ENCODE data around the gene METTL9.
"Not testable (repeated sequence)": the region's sequence is repeated elsewhere in the genome, so short reads cannot be mapped to it uniquely, and the experiment has no call there.

Gene METTL9

GRCh38 chr16:21598206-21598605 lies 1.2 kb upstream of the METTL9 start:
- Histone ChIP-seq H3K9me3 (ENCODE audit: control insufficient read depth in 1 of 2, low read length in 2 of 2) (no peaks in the 10 kb centered on the region), H3K36me3 (ENCODE audit: control insufficient read depth in 1 of 2, insufficient read depth in 2 of 2, low read length in 2 of 2) (no peaks in the 10 kb centered on the region), H3K4me1 (ENCODE audit: control insufficient read depth in 1 of 2, insufficient read depth in 2 of 2, low read length in 2 of 2) (peaks cover 0 to 31% of the 10 kb centered on the region in 2 donors), H3K27ac (ENCODE audit: low read length) (peak overlapping the region; percentile 98), H3K27me3 (ENCODE audit: low read depth, low read length) (no peaks in the 10 kb centered on the region), H3K4me3 (ENCODE audit: low read depth in 1 of 2, low read length in 2 of 2) (peak overlapping the region; percentile 79 to 86)

- Histone ChIP-seq H3K36me3 (ENCODE audit: control insufficient read depth in 1 of 2, insufficient read depth in 2 of 2, low read length in 2 of 2) (no peaks in the 10 kb centered on the region), H3K27me3 (ENCODE audit: low read depth, low read length) (no peaks in the 10 kb centered on the region), H3K4me1 (ENCODE audit: control insufficient read depth in 1 of 2, insufficient read depth in 2 of 2, low read length in 2 of 2) (peaks cover 0 to 32% of the 10 kb centered on the region in 2 donors), H3K4me3 (ENCODE audit: low read depth in 1 of 2, low read length in 2 of 2) (peak overlapping the region; percentile 79 to 86), H3K9me3 (ENCODE audit: control insufficient read depth in 1 of 2, low read length in 2 of 2) (no peaks in the 10 kb centered on the region), H3K27ac (ENCODE audit: low read length) (peak overlapping the region; percentile 98)
Measured at GRCh38 chr16:21598701-21599121, 666 bp upstream of the METTL9 start.

GRCh38 chr16:21600031-21600773 lies 825 bp downstream of the METTL9 start:
- no peaks in the 10 kb centered on the region for H3K27me3 ChIP-seq (ENCODE audit: low read depth, low read length)
- peak overlapping the region; percentile 90 for H3K27ac ChIP-seq (ENCODE audit: low read length)
- H3K9me3 ChIP-seq (ENCODE audit: control insufficient read depth in 1 of 2, low read length in 2 of 2) = no peaks in the 10 kb centered on the region
- H3K4me3 ChIP-seq (ENCODE audit: low read depth in 1 of 2, low read length in 2 of 2) = peak overlapping the region; percentile 79 to 86
- no peaks in the 10 kb centered on the region for H3K36me3 ChIP-seq (ENCODE audit: control insufficient read depth in 1 of 2, insufficient read depth in 2 of 2, low read length in 2 of 2)
- H3K4me1 ChIP-seq (ENCODE audit: control insufficient read depth in 1 of 2, insufficient read depth in 2 of 2, low read length in 2 of 2) = peaks cover 9 to 46% of the 10 kb centered on the region in 2 donors

GRCh38 chr16:21602785-21603184 lies 3.4 kb downstream of the METTL9 start:
- Histone ChIP-seq H3K36me3 (ENCODE audit: control insufficient read depth in 1 of 2, insufficient read depth in 2 of 2, low read length in 2 of 2) (no peaks in the 10 kb centered on the region), H3K27me3 (ENCODE audit: low read depth, low read length) (no peaks in the 10 kb centered on the region), H3K4me1 (ENCODE audit: control insufficient read depth in 1 of 2, insufficient read depth in 2 of 2, low read length in 2 of 2) (peaks cover 9 to 57% of the 10 kb centered on the region in 2 donors), H3K4me3 (ENCODE audit: low read depth in 1 of 2, low read length in 2 of 2) (no peak overlapping the region), H3K9me3 (ENCODE audit: control insufficient read depth in 1 of 2, low read length in 2 of 2) (no peaks in the 10 kb centered on the region), H3K27ac (ENCODE audit: low read length) (no peak overlapping the region)

GRCh38 chr16:21603928-21604327 lies 4.6 kb downstream of the METTL9 start:
- H3K9me3 ChIP-seq (ENCODE audit: control insufficient read depth in 1 of 2, low read length in 2 of 2) = no peaks in the 10 kb centered on the region
- peaks cover 9 to 56% of the 10 kb centered on the region in 2 donors for H3K4me1 ChIP-seq (ENCODE audit: control insufficient read depth in 1 of 2, insufficient read depth in 2 of 2, low read length in 2 of 2)
- H3K27me3 ChIP-seq (ENCODE audit: low read depth, low read length) = no peaks in the 10 kb centered on the region
- no peak overlapping the region for H3K27ac ChIP-seq (ENCODE audit: low read length)
- H3K4me3 ChIP-seq (ENCODE audit: low read depth in 1 of 2, low read length in 2 of 2) = no peak overlapping the region
- no peaks in the 10 kb centered on the region for H3K36me3 ChIP-seq (ENCODE audit: control insufficient read depth in 1 of 2, insufficient read depth in 2 of 2, low read length in 2 of 2)

- not testable (repeated sequence) for H3K4me3 ChIP-seq (ENCODE audit: low read depth in 1 of 2, low read length in 2 of 2); H3K27ac ChIP-seq (ENCODE audit: low read length); H3K9me3 ChIP-seq (ENCODE audit: control insufficient read depth in 1 of 2, low read length in 2 of 2); H3K27me3 ChIP-seq (ENCODE audit: low read depth, low read length); H3K36me3 ChIP-seq (ENCODE audit: control insufficient read depth in 1 of 2, insufficient read depth in 2 of 2, low read length in 2 of 2)
- peaks cover 18 to 59% of the 10 kb centered on the region in 2 donors for H3K4me1 ChIP-seq (ENCODE audit: control insufficient read depth in 1 of 2, insufficient read depth in 2 of 2, low read length in 2 of 2)
Measured at GRCh38 chr16:21605848-21606247, 6.5 kb downstream of the METTL9 start.

GRCh38 chr16:21608639-21609328 lies 9.4 kb downstream of the METTL9 start:
- H3K36me3 ChIP-seq (ENCODE audit: control insufficient read depth in 1 of 2, insufficient read depth in 2 of 2, low read length in 2 of 2) = no peaks in the 10 kb centered on the region
- H3K27me3 ChIP-seq (ENCODE audit: low read depth, low read length) = no peaks in the 10 kb centered on the region
- H3K4me1 ChIP-seq (ENCODE audit: control insufficient read depth in 1 of 2, insufficient read depth in 2 of 2, low read length in 2 of 2) = peaks cover 25 to 58% of the 10 kb centered on the region in 2 donors
- no peak overlapping the region for H3K4me3 ChIP-seq (ENCODE audit: low read depth in 1 of 2, low read length in 2 of 2)
- H3K9me3 ChIP-seq (ENCODE audit: control insufficient read depth in 1 of 2, low read length in 2 of 2) = no peaks in the 10 kb centered on the region
- H3K27ac ChIP-seq (ENCODE audit: low read length) = no peak overlapping the region

- no peaks in the 10 kb centered on the region for H3K36me3 ChIP-seq (ENCODE audit: control insufficient read depth in 1 of 2, insufficient read depth in 2 of 2, low read length in 2 of 2)
- no peaks in the 10 kb centered on the region for H3K9me3 ChIP-seq (ENCODE audit: control insufficient read depth in 1 of 2, low read length in 2 of 2)
- no peaks in the 10 kb centered on the region for H3K27me3 ChIP-seq (ENCODE audit: low read depth, low read length)
- peaks cover 16 to 46% of the 10 kb centered on the region in 2 donors for H3K4me1 ChIP-seq (ENCODE audit: control insufficient read depth in 1 of 2, insufficient read depth in 2 of 2, low read length in 2 of 2)
- H3K27ac ChIP-seq (ENCODE audit: low read length) = no peak overlapping the region
- H3K4me3 ChIP-seq (ENCODE audit: low read depth in 1 of 2, low read length in 2 of 2) = no peak overlapping the region
Measured at GRCh38 chr16:21610006-21610544, 10.7 kb downstream of the METTL9 start.

GRCh38 chr16:21610766-21611165 lies 11.4 kb downstream of the METTL9 start:
- H3K27me3 ChIP-seq (ENCODE audit: low read depth, low read length) = no peaks in the 10 kb centered on the region
- H3K27ac ChIP-seq (ENCODE audit: low read length) = no peak overlapping the region
- no peaks in the 10 kb centered on the region for H3K36me3 ChIP-seq (ENCODE audit: control insufficient read depth in 1 of 2, insufficient read depth in 2 of 2, low read length in 2 of 2)
- no peaks in the 10 kb centered on the region for H3K9me3 ChIP-seq (ENCODE audit: control insufficient read depth in 1 of 2, low read length in 2 of 2)
- H3K4me3 ChIP-seq (ENCODE audit: low read depth in 1 of 2, low read length in 2 of 2) = no peak overlapping the region
- peaks cover 16 to 40% of the 10 kb centered on the region in 2 donors for H3K4me1 ChIP-seq (ENCODE audit: control insufficient read depth in 1 of 2, insufficient read depth in 2 of 2, low read length in 2 of 2)

- Histone ChIP-seq H3K4me3 (ENCODE audit: low read depth in 1 of 2, low read length in 2 of 2) (no peak overlapping the region), H3K9me3 (ENCODE audit: control insufficient read depth in 1 of 2, low read length in 2 of 2) (no peaks in the 10 kb centered on the region), H3K27ac (ENCODE audit: low read length) (no peak overlapping the region), H3K36me3 (ENCODE audit: control insufficient read depth in 1 of 2, insufficient read depth in 2 of 2, low read length in 2 of 2) (peaks cover 0 to under 1% of the 10 kb centered on the region in 2 donors), H3K4me1 (ENCODE audit: control insufficient read depth in 1 of 2, insufficient read depth in 2 of 2, low read length in 2 of 2) (peaks cover 16 to 39% of the 10 kb centered on the region in 2 donors), H3K27me3 (ENCODE audit: low read depth, low read length) (no peaks in the 10 kb centered on the region)
Measured at GRCh38 chr16:21611198-21611555, 11.8 kb downstream of the METTL9 start.

GRCh38 chr16:21611556-21612384 lies 12.4 kb downstream of the METTL9 start:
- Histone ChIP-seq H3K4me3 (ENCODE audit: low read depth in 1 of 2, low read length in 2 of 2) (no peak overlapping the region), H3K9me3 (ENCODE audit: control insufficient read depth in 1 of 2, low read length in 2 of 2) (no peaks in the 10 kb centered on the region), H3K27me3 (ENCODE audit: low read depth, low read length) (no peaks in the 10 kb centered on the region), H3K27ac (ENCODE audit: low read length) (no peak overlapping the region), H3K36me3 (ENCODE audit: control insufficient read depth in 1 of 2, insufficient read depth in 2 of 2, low read length in 2 of 2) (peaks cover 0 to 3% of the 10 kb centered on the region in 2 donors), H3K4me1 (ENCODE audit: control insufficient read depth in 1 of 2, insufficient read depth in 2 of 2, low read length in 2 of 2) (peaks cover 16 to 39% of the 10 kb centered on the region in 2 donors)

Measured in muscle layer of duodenum (tissue), 2 donors.